ENCODE measurements around the gene TICRR.

TICRR gene

GRCh38 chr15:89654301-89654761, 79.1 kb downstream of the TICRR start:
- FAIRE-seq, result no peak
- DNase-seq (ENCODE audit: low spot score), result peak; percentile 9

GRCh38 chr15:89654847-89655805, 79.9 kb downstream of the TICRR start, which contains the start of gene KIF7:
KIF7 (minus strand) TSS chr15:89655467; CDS start chr15:89652930, 2,537 bp downstream.
- DNase-seq (ENCODE audit: low spot score) (no peak), FAIRE-seq (no peak)

- DNase-seq (ENCODE audit: low spot score) (peak; percentile 67), FAIRE-seq (no peak)
Measured at GRCh38 chr15:89656116-89656815, 81.0 kb downstream of the TICRR start.

- FAIRE-seq (no peak), DNase-seq (ENCODE audit: low spot score) (no peak)
Measured at GRCh38 chr15:89657686-89658200, 82.5 kb downstream of the TICRR start.

GRCh38 chr15:89659295-89659694, 84.0 kb downstream of the TICRR start:
- FAIRE-seq (no peak), DNase-seq (ENCODE audit: low spot score) (no peak)

GRCh38 chr15:89660556-89660955, 85.3 kb downstream of the TICRR start:
- DNase-seq (ENCODE audit: low spot score), result no peak
- no peak for FAIRE-seq

GRCh38 chr15:89662893-89663626, 87.8 kb downstream of the TICRR start:
- FAIRE-seq, result peak; percentile 86
- peak; percentile 89 for DNase-seq (ENCODE audit: low spot score)

GRCh38 chr15:89664441-89665350, 89.4 kb downstream of the TICRR start:
- no peak for DNase-seq (ENCODE audit: low spot score)
- no peak for FAIRE-seq

- DNase-seq (ENCODE audit: low spot score) (no peak), FAIRE-seq (no peak)
Measured at GRCh38 chr15:89665449-89666181, 90.3 kb downstream of the TICRR start.

GRCh38 chr15:89666184-89666857, 91.1 kb downstream of the TICRR start:
- no peak for FAIRE-seq
- no peak for DNase-seq (ENCODE audit: low spot score)

- FAIRE-seq (no peak), DNase-seq (ENCODE audit: low spot score) (no peak)
Measured at GRCh38 chr15:89666858-89667705, 91.8 kb downstream of the TICRR start.

- no peak for DNase-seq (ENCODE audit: low spot score)
- FAIRE-seq, result no peak
Measured at GRCh38 chr15:89667706-89667960, 92.4 kb downstream of the TICRR start.

GRCh38 chr15:89668171-89668570, 92.9 kb downstream of the TICRR start:
- FAIRE-seq, result no peak
- DNase-seq (ENCODE audit: low spot score), result no peak

GRCh38 chr15:89669309-89669865, 94.1 kb downstream of the TICRR start:
- no peak for DNase-seq (ENCODE audit: low spot score)
- FAIRE-seq, result no peak

GRCh38 chr15:89669941-89670340, 94.7 kb downstream of the TICRR start:
- DNase-seq (ENCODE audit: low spot score) (no peak), FAIRE-seq (no peak)

GRCh38 chr15:89670971-89671560, 95.8 kb downstream of the TICRR start:
- no peak for FAIRE-seq
- no peak for DNase-seq (ENCODE audit: low spot score)

- no peak for FAIRE-seq
- no peak for DNase-seq (ENCODE audit: low spot score)
Measured at GRCh38 chr15:89671687-89672086, 96.4 kb downstream of the TICRR start.
